ENCODE measurements around the gene ZNF256.

GRCh38 chr19:57974434-57974833 is 26.9 kb upstream of the ZNF256 start, which contains the start of gene C19orf18:
- TF ChIP-seq CTCF (conservative IDR thresholded peaks at IDR 0.05 in 1 of 2, IDR thresholded peaks at IDR 0.05 in 1 of 2; ENCODE audit: low read depth in 1 of 2, low read length in 2 of 2) (no peak), EZH2 (IDR thresholded peaks at IDR 0.05; ENCODE audit: low read length, missing control alignments) (no peak)
